ENCODE results near the gene ZBTB18. TPM values are rescaled to one million over a fixed set of nuclear protein-coding genes. Genes with fewer than 3 reads are reported as not detected.

ZBTB18 gene
- total and polyA plus RNA-seq, 2 of the 4 experiments (the other 2 are of a cell fraction), result 10.0 to 16.0 TPM

DNA sequence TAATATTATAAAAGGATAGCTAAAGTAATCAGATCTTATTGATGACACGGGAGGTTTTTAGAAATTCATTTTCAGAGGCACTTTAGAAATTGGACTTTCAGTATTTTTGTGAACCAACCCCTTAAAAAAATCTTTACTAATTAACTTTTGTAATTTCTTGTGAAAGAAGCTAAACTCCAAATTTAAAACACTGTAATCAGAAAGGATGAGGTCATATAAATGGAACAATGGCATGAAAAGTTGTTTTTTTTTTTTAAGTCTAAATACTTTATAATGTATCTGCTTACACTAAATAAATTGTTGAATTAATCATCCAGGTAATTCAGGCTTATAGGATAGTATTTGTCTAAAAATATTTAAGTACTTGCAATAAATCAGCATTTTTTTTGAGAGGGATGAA lies 9.0 kb downstream of the ZBTB18 start:
- intact Hi-C loops (cut with micrococcal nuclease), result no loop called here
- whole genome bisulfite sequencing, 2 experiments (ENCODE audit: extremely low coverage in 2 of 2, insufficient read length in 1 of 2), result no CpG with 5 or more reads among the region's 1 CpG
- H3K9ac ChIP-seq (ENCODE audit: low read depth, low read length), result no peak overlapping the region
- no peak overlapping the region for H3K23ac ChIP-seq (ENCODE audit: low read depth, low read length)
- no peak for DNase-seq
- H3K9me1 ChIP-seq (ENCODE audit: insufficient read depth, low read length), result no peaks in the 10 kb centered on the region
- TF ChIP-seq NFE2L2 (IDR thresholded peaks at IDR 0.05; ENCODE audit: low read depth, low read length), result no peak
- TF ChIP-seq, protein P1, sequence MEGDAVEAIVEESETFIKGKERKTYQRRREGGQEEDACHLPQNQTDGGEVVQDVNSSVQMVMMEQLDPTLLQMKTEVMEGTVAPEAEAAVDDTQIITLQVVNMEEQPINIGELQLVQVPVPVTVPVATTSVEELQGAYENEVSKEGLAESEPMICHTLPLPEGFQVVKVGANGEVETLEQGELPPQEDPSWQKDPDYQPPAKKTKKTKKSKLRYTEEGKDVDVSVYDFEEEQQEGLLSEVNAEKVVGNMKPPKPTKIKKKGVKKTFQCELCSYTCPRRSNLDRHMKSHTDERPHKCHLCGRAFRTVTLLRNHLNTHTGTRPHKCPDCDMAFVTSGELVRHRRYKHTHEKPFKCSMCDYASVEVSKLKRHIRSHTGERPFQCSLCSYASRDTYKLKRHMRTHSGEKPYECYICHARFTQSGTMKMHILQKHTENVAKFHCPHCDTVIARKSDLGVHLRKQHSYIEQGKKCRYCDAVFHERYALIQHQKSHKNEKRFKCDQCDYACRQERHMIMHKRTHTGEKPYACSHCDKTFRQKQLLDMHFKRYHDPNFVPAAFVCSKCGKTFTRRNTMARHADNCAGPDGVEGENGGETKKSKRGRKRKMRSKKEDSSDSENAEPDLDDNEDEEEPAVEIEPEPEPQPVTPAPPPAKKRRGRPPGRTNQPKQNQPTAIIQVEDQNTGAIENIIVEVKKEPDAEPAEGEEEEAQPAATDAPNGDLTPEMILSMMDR (conservative IDR thresholded peaks at IDR 0.05; ENCODE audit: low read depth, low read length), result no peak
- no peak for TF ChIP-seq CEBPB (IDR thresholded peaks at IDR 0.05; ENCODE audit: low read depth, low read length)
- no peak for TF ChIP-seq RAD21 (IDR thresholded peaks at IDR 0.05; ENCODE audit: low read length)
- TF ChIP-seq POLR2A (IDR thresholded peaks at IDR 0.05; ENCODE audit: low read depth, low read length), result no peak
- TF ChIP-seq MAFK (IDR thresholded peaks at IDR 0.05; ENCODE audit: low read depth, low read length), result no peak
- TF ChIP-seq MAZ (IDR thresholded peaks at IDR 0.05; ENCODE audit: borderline replicate concordance, low read depth, low read length), result no peak
- no peak for TF ChIP-seq MXI1 (IDR thresholded peaks at IDR 0.05; ENCODE audit: borderline replicate concordance, low read depth, low read length)
- in situ Hi-C loops (cut with MboI; ENCODE audit: low sequenced_read_pairs), result loop anchor here (25.0 kb wide), 1 partner anchor 202 kb away; no protein-coding TSS in a partner anchor
- no peak overlapping the region for H3K27ac ChIP-seq (ENCODE audit: insufficient read depth, low read length)
- H4K91ac ChIP-seq (ENCODE audit: insufficient read depth, low read depth, low read length), result no peak overlapping the region
- H3K14ac ChIP-seq (replicated peaks; ENCODE audit: low read depth, low read length), result no peak overlapping the region
- H4K5ac ChIP-seq (ENCODE audit: low read depth, low read length), result no peak overlapping the region
- H3K56ac ChIP-seq (ENCODE audit: extremely low read depth, insufficient read depth, low read length), result no peak overlapping the region
- H2BK120ac ChIP-seq (ENCODE audit: low read depth, low read length), result no peak overlapping the region
- no peak overlapping the region for H3K4me2 ChIP-seq (ENCODE audit: low read depth, low read length)
- H3K36me3 ChIP-seq (ENCODE audit: control insufficient read depth, insufficient read depth, low read length), result peaks cover 4% of the 10 kb centered on the region
- ChIA-PET CTCF (interaction anchor here (0.6 to 0.7 kb wide), 2 partner anchors 29 to 142 kb away, joined by 3 to 4 read pairs; no protein-coding TSS in a partner anchor), POLR2A (ENCODE audit: unreplicated experiment) (no interaction called here)
- H3K4ac ChIP-seq (ENCODE audit: low read depth, low read length), result no peak overlapping the region
- dilution Hi-C loops (cut with HindIII; ENCODE audit: low sequenced_read_pairs, unreplicated experiment), result no loop called here
- no peak overlapping the region for H3K4me3 ChIP-seq (ENCODE audit: insufficient read depth, low read depth, low read length)
- H3K18ac ChIP-seq (ENCODE audit: low read depth, low read length), result no peak overlapping the region
- no peak overlapping the region for H2AK5ac ChIP-seq (ENCODE audit: low read depth, low read length)
- no peak for ATAC-seq (ENCODE audit: low read depth)
- no peaks in the 10 kb centered on the region for H3K27me3 ChIP-seq (ENCODE audit: control insufficient read depth, insufficient read depth, low read length)
- H2AFZ ChIP-seq (replicated peaks; ENCODE audit: low read length, poor library complexity), result no peak overlapping the region
- H4K8ac ChIP-seq (ENCODE audit: low read depth in 2 of 2, low read length in 2 of 2), result no peak overlapping the region
- H2BK15ac ChIP-seq (ENCODE audit: low read depth, low read length), result no peak overlapping the region
- no peak overlapping the region for H2AK9ac ChIP-seq (replicated peaks; ENCODE audit: low read depth, low read length, poor library complexity)
- peaks cover under 1% of the 10 kb centered on the region for H4K20me1 ChIP-seq (ENCODE audit: insufficient read depth, low read length)
- BruUV-seq (replicated peaks), result no TSS peak
- peaks cover 3 to 7% of the 10 kb centered on the region in 2 experiments; a peak in 3 of 4 replicates for H3K79me1 ChIP-seq (ENCODE audit: low read depth in 1 of 2, low read length in 2 of 2)
- no peaks in the 10 kb centered on the region for H3K9me3 ChIP-seq (ENCODE audit: control insufficient read depth, insufficient read depth, low read length)
- no peak overlapping the region for H2BK20ac ChIP-seq (ENCODE audit: low read depth, low read length)
- no peak overlapping the region for H2BK5ac ChIP-seq (ENCODE audit: low read depth, low read length, poor library complexity, severe bottlenecking)
- H3K4me1 ChIP-seq (ENCODE audit: control insufficient read depth, insufficient read depth, low read length), result no peaks in the 10 kb centered on the region

Measured in IMR-90 (cell line).